Natural killer cell (primary cell): ENCODE results near the gene MAP4K2. TPM values are rescaled to one million over a fixed set of nuclear protein-coding genes. Genes with fewer than 3 reads are reported as not detected.
A peak's percentile ranks its signal among the peaks of the same experiment; 100 is the strongest.

ENCODE experiments used
- ATAC-seq, 3 donors: fragments of 150-1000 bp in 2 of 3; fragments of 200-7000 bp in 1 of 3; cut with Tn5 transposase; 1 replicate in 1 of 3; 2 replicates in 2 of 3; pipeline ENCODE4 v1.10.0; 2021; ENCODE audit warnings: mild to moderate bottlenecking in 2 of 3, moderate library complexity in 2 of 3
- DNase-seq, 2 donors: peaks; one replicate each; pipeline versions ENCODE4 v3.0.0 to v3.0.0-alpha.2; 2013 to 2021; ENCODE audit warnings: mixed read lengths in 1 of 2
- H3K27ac ChIP-seq: one replicate; pipeline ENCODE4 v1.5.1; 2013; ENCODE audit warnings: mild to moderate bottlenecking, low read length
- H3K27me3 ChIP-seq: one replicate; pipeline ENCODE4 v1.6.1; 2013; ENCODE audit warnings: low read length; ENCODE audit not compliant: control insufficient read depth, insufficient read depth
- H3K36me3 ChIP-seq: one replicate; pipeline ENCODE4 v1.6.1; 2013; ENCODE audit warnings: low read length; ENCODE audit not compliant: control insufficient read depth, insufficient read depth
- H3K4me1 ChIP-seq: one replicate; pipeline ENCODE4 v1.6.1; 2013; ENCODE audit warnings: low read length; ENCODE audit not compliant: control insufficient read depth, insufficient read depth
- H3K4me3 ChIP-seq: one replicate; pipeline ENCODE4 v1.5.1; 2013; ENCODE audit warnings: low read length
- H3K9me3 ChIP-seq: one replicate; pipeline ENCODE4 v1.6.1; 2013; ENCODE audit warnings: low read length; ENCODE audit not compliant: control insufficient read depth, insufficient read depth
- H3K27ac Mint-ChIP-seq, 2 donors: one replicate each; pipeline ENCODE4 v1.8.0; 2022; ENCODE audit warnings: mild to moderate bottlenecking in 2 of 2, mixed read lengths in 2 of 2, moderate library complexity in 1 of 2
- H3K27me3 Mint-ChIP-seq, 2 donors: one replicate each; pipeline ENCODE4 v1.8.0; 2022; ENCODE audit warnings: low read depth in 2 of 2, mixed read lengths in 2 of 2
- H3K36me3 Mint-ChIP-seq: one replicate; pipeline ENCODE4 v1.8.0; 2022; ENCODE audit warnings: mixed read lengths
- H3K4me1 Mint-ChIP-seq, 2 donors: one replicate each; pipeline ENCODE4 v1.8.0; 2022; ENCODE audit warnings: mixed read lengths in 2 of 2
- H3K4me3 Mint-ChIP-seq: one replicate; pipeline ENCODE4 v1.8.0; 2022; ENCODE audit warnings: mild to moderate bottlenecking, moderate library complexity, mixed read lengths
- H3K9me3 Mint-ChIP-seq, 2 donors: one replicate each; pipeline ENCODE4 v1.8.0; 2022; ENCODE audit warnings: mixed read lengths in 2 of 2
- WGBS: methylation state at CpG from one replicate; pipeline ENCODE4 v1.1.7; 2013; ENCODE audit warnings: missing lambda C conversion rate; ENCODE audit not compliant: insufficient coverage; 5-methylcytosine and 5-hydroxymethylcytosine counted together
- intact Hi-C: fragments of 100-400 bp; cut with micrococcal nuclease; formaldehyde crosslinking; loops from one replicate; pipeline ENCODE4 v1.14.2; 2022
- total RNA-seq, 4 donors: library from RNA; stranded (reverse); fragments of 120-200 nt in 1 of 4; gene quantifications; one replicate each; pipeline versions ENCODE4 v1.2.3 to v1.2.4, GENCODE V29; 2013 to 2022
- TF ChIP-seq, protein P1 (sequence below): fragments of 200-600 bp; IDR thresholded peaks from one replicate; pipeline ENCODE4 v1.8.0; 2022; ENCODE audit warnings: antibody characterized with exemption

The MAP4K2 gene
- total RNA-seq, 3 donors from 2014 or later (not counting 1 experiment from before 2014, with no cell fraction given) = 38.3 to 40.6 (median 38.7) TPM

DNA sequence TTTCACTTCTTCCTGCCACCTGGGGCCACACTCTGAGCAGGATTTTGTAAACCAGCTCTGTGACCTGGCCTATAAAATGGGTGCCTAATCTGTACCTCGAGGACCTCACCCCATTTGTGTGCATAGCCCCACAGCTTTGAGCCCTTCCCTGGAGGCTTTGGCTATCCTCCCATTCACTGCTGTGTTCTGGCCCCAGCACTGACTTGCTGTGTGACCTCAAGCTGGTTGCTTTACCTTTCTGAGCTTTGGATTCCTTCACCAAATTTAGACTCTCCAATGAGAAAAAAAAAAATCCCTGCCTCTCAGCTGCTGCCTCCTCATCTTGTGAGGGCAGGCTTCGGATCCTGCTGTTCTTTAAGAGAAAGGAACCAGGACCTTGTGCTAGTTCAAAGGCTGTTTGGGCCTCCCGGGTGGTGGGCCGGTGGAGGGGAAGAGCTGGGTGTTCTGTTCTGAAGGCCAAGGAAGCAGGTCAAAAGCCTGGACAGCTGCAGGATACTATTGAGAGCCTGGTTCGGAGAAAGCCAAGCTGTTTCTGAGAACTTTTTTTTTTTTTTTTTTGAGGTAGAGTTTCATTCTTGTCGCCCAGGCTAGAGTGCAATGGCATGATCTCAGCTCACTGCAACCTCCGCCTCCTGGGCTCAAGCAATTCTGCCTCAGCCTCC is 42.1 kb downstream of the MAP4K2 start:
- Mint-ChIP-seq H3K4me1 (peaks cover 61 to 72% of the 10 kb centered on the region in 2 donors), H3K36me3 (peaks cover 12% of the 10 kb centered on the region), H3K27me3 (no peaks in the 10 kb centered on the region), H3K9me3 (no peaks in the 10 kb centered on the region), H3K27ac (peak overlapping the region; percentile 95 to 96), H3K4me3 (peak overlapping the region; percentile 79)
- DNase-seq (no peak), ATAC-seq (no peak)
- 54% methylated on average over 7 of the region's 7 CpGs for WGBS
- TF ChIP-seq, protein P1, sequence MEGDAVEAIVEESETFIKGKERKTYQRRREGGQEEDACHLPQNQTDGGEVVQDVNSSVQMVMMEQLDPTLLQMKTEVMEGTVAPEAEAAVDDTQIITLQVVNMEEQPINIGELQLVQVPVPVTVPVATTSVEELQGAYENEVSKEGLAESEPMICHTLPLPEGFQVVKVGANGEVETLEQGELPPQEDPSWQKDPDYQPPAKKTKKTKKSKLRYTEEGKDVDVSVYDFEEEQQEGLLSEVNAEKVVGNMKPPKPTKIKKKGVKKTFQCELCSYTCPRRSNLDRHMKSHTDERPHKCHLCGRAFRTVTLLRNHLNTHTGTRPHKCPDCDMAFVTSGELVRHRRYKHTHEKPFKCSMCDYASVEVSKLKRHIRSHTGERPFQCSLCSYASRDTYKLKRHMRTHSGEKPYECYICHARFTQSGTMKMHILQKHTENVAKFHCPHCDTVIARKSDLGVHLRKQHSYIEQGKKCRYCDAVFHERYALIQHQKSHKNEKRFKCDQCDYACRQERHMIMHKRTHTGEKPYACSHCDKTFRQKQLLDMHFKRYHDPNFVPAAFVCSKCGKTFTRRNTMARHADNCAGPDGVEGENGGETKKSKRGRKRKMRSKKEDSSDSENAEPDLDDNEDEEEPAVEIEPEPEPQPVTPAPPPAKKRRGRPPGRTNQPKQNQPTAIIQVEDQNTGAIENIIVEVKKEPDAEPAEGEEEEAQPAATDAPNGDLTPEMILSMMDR = no peak
- Histone ChIP-seq H3K36me3 (peaks cover 20% of the 10 kb centered on the region), H3K4me1 (peaks cover 85% of the 10 kb centered on the region), H3K27ac (peak overlapping the region; percentile 44), H3K4me3 (no peak overlapping the region), H3K9me3 (no peaks in the 10 kb centered on the region), H3K27me3 (no peaks in the 10 kb centered on the region)
- intact Hi-C loops = no loop called here

DNA sequence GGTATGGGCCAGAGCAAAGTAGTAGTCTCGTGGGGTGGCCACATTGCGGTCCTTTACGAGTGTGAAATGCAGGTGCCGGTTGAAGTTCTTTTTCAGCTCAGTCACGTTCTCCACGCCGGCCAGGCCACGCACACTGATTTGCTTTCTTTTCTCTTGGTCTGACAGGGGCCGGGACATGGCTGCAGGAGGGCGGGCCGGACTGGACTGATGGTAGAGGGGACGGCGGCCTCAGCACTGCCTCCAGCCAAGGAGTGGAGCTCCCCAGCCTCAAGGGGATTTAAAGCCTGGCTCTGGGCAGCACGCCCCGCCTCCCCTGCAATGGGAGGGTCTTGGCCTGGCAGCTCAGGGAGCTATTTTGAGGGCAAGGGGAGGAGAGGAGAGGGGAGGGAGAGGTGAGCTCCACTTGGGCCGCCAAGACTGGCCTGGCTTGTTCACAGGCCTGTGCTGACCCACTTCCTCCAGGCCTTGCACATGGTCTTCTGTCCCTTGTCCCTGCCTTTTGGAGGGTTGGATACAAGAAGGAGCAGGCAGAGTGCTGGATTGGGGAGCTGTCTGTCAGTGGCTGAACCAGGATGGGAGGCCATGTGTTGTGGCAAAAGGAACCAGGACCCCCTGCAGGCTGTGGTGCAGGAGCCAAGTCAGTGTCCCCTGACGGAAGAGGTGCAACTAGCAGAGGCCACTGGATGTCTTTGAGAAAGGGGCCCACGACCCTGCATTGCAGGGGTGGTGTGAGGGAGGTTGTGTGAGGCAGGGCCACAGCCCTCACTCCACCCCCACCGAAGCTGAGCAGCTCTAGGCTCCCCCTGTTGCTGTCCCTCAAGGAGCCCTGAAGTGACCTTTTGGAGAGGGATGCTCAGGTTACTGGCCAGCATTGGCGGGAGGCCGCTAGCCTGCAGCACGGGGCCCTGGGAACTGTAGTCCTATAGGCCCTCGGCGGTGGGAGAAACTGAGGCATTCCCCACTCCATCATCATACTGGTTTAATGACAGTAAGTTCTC is 43.0 kb downstream of the MAP4K2 start, which contains the start of gene PYGM:
Gene PYGM, minus strand, starts transcription at position 253 of the 998 bp plus-strand sequence. Its CDS starts 76 bp downstream, at position 177.
- intact Hi-C loops = no loop called here
- Mint-ChIP-seq H3K27ac (peak within 1 kb of the TSS; percentile 95 to 96), H3K9me3 (no peaks in the 10 kb centered on the region), H3K27me3 (no peaks in the 10 kb centered on the region), H3K4me3 (peak within 1 kb of the TSS; percentile 79), H3K36me3 (peaks cover 9% of the 10 kb centered on the region), H3K4me1 (peaks cover 56 to 63% of the 10 kb centered on the region in 2 donors)
- no peaks in the 10 kb centered on the region for H3K9me3 ChIP-seq
- DNase-seq (no peak), ATAC-seq (no peak)
- H3K36me3 ChIP-seq = peaks cover 11% of the 10 kb centered on the region
- peaks cover 77% of the 10 kb centered on the region for H3K4me1 ChIP-seq
- TF ChIP-seq, protein P1 = no peak
- H3K4me3 ChIP-seq = no peak within 1 kb of the TSS
- WGBS = 82% methylated on average over 24 of the region's 24 CpGs
- peak within 1 kb of the TSS; percentile 44 for H3K27ac ChIP-seq
- no peaks in the 10 kb centered on the region for H3K27me3 ChIP-seq

DNA sequence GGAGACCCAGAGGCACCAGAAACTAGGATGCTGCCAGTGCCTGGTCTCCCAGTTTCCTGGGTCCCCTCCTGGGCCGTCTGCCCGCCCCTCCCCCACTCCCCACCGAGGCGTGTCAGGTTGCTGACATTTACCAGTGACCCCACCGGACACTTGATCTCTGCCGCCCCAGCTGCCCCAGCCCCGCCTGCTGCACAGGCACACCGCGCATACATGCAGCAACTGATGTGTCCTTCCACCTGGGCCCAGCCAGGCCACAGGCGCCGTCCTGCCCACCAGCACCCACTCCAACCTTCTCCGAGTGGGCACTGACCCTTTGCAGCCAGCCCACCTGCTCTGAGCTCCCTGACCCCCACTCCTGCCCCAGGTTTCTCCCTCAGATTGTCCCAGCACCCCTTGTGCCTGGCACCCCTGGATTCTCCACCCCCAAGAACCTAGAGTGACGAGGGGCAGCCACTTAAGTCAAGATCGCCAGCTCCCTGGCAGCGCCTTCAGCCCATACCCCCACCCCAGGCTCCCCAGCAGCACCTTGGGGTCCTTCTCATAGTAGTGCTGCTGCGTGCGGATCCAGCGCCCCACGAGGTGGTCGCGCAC is 43.8 kb downstream of the MAP4K2 start:
- H3K9me3 Mint-ChIP-seq = no peaks in the 10 kb centered on the region
- H3K4me1 Mint-ChIP-seq = peaks cover 48 to 56% of the 10 kb centered on the region in 2 donors
- DNase-seq (no peak), ATAC-seq (no peak)
- H3K9me3 ChIP-seq = no peaks in the 10 kb centered on the region
- no peak overlapping the region for H3K4me3 Mint-ChIP-seq
- H3K27me3 Mint-ChIP-seq = no peaks in the 10 kb centered on the region
- peaks cover under 1% of the 10 kb centered on the region for H3K36me3 Mint-ChIP-seq
- intact Hi-C loops = no loop called here
- H3K36me3 ChIP-seq = peaks cover 8% of the 10 kb centered on the region
- H3K4me3 ChIP-seq = no peak overlapping the region
- H3K27ac ChIP-seq = peak overlapping the region; percentile 40
- TF ChIP-seq, protein P1 = no peak
- peak overlapping the region; percentile 95 to 96 for H3K27ac Mint-ChIP-seq
- no peaks in the 10 kb centered on the region for H3K27me3 ChIP-seq
- H3K4me1 ChIP-seq = peaks cover 69% of the 10 kb centered on the region
- WGBS = 87% methylated on average over 21 of the region's 21 CpGs
